ENCODE results near the gene CST3. TPM values are rescaled to one million over a fixed set of nuclear protein-coding genes. Genes with fewer than 3 reads are reported as not detected.

Gene CST3
- total and polyA plus RNA-seq, 2 experiments from 2014 or later, result 921 to 2,850 TPM

- Histone ChIP-seq H4K20me1 (ENCODE audit: insufficient read depth, poor library complexity, severe bottlenecking) (no peaks in the 10 kb centered on the region), H3K4me2 (no peak overlapping the region), H3K4me1 (ENCODE audit: insufficient read depth) (no peaks in the 10 kb centered on the region), H3K79me2 (no peaks in the 10 kb centered on the region), H3K27ac (no peak overlapping the region), H3K9me2 (replicated peaks; ENCODE audit: insufficient read depth) (no peaks in the 10 kb centered on the region), H3K27me3 (no peaks in the 10 kb centered on the region), H3K4me3 (no peak overlapping the region), H2AFZ (no peak overlapping the region), H3K36me3 (replicated peaks; ENCODE audit: insufficient read depth, low read depth) (no peaks in the 10 kb centered on the region), H3K9me3 (ENCODE audit: low read depth) (no peaks in the 10 kb centered on the region)
- 95% methylated on average over 2 of the region's 2 CpGs for WGBS (ENCODE audit: low lambda C conversion rate, missing lambda C conversion rate)
- no peak for DNase-seq (ENCODE audit: low spot score)
- TF ChIP-seq CTCF (IDR thresholded peaks at IDR 0.05; ENCODE audit: poor library complexity), result no peak
- no peak for TF ChIP-seq EZH2 (IDR thresholded peaks at IDR 0.05; ENCODE audit: borderline replicate concordance)
- TF ChIP-seq EZH2phosphoT487 (IDR thresholded peaks at IDR 0.05; ENCODE audit: low read depth, severe bottlenecking, unreplicated experiment), result no peak
Observed at GRCh38 chr20:23683807-23684206, 46.1 kb upstream of the CST3 start.

GRCh38 chr20:23683281-23683680 is 45.5 kb upstream of the CST3 start:
- no peaks in the 10 kb centered on the region for H3K27me3 ChIP-seq
- H2AFZ ChIP-seq, result no peak overlapping the region
- H3K9me2 ChIP-seq (replicated peaks; ENCODE audit: insufficient read depth), result no peaks in the 10 kb centered on the region
- no peaks in the 10 kb centered on the region for H3K36me3 ChIP-seq (replicated peaks; ENCODE audit: insufficient read depth, low read depth)
- H3K9me3 ChIP-seq (ENCODE audit: low read depth), result no peaks in the 10 kb centered on the region
- DNase-seq (ENCODE audit: low spot score), result no peak
- 95% methylated on average over 2 of the region's 2 CpGs for WGBS (ENCODE audit: low lambda C conversion rate, missing lambda C conversion rate)
- no peak overlapping the region for H3K4me2 ChIP-seq
- H3K4me1 ChIP-seq (ENCODE audit: insufficient read depth), result no peaks in the 10 kb centered on the region
- TF ChIP-seq CTCF (IDR thresholded peaks at IDR 0.05; ENCODE audit: poor library complexity), result no peak
- no peak for TF ChIP-seq EZH2 (IDR thresholded peaks at IDR 0.05; ENCODE audit: borderline replicate concordance)
- TF ChIP-seq EZH2phosphoT487 (IDR thresholded peaks at IDR 0.05; ENCODE audit: low read depth, severe bottlenecking, unreplicated experiment), result no peak
- no peak overlapping the region for H3K27ac ChIP-seq
- no peaks in the 10 kb centered on the region for H4K20me1 ChIP-seq (ENCODE audit: insufficient read depth, poor library complexity, severe bottlenecking)
- H3K79me2 ChIP-seq, result no peaks in the 10 kb centered on the region
- no peak overlapping the region for H3K4me3 ChIP-seq

GRCh38 chr20:23680146-23680545 is 42.4 kb upstream of the CST3 start:
- DNase-seq (ENCODE audit: low spot score), result no peak
- H3K79me2 ChIP-seq, result no peaks in the 10 kb centered on the region
- H3K27me3 ChIP-seq, result peaks cover 9% of the 10 kb centered on the region
- no peaks in the 10 kb centered on the region for H4K20me1 ChIP-seq (ENCODE audit: insufficient read depth, poor library complexity, severe bottlenecking)
- H3K4me2 ChIP-seq, result no peak overlapping the region
- H3K9me2 ChIP-seq (replicated peaks; ENCODE audit: insufficient read depth), result no peaks in the 10 kb centered on the region
- no peaks in the 10 kb centered on the region for H3K9me3 ChIP-seq (ENCODE audit: low read depth)
- no peak for TF ChIP-seq EZH2phosphoT487 (IDR thresholded peaks at IDR 0.05; ENCODE audit: low read depth, severe bottlenecking, unreplicated experiment)
- TF ChIP-seq CTCF (IDR thresholded peaks at IDR 0.05; ENCODE audit: poor library complexity), result no peak
- TF ChIP-seq EZH2 (IDR thresholded peaks at IDR 0.05; ENCODE audit: borderline replicate concordance), result no peak
- H3K27ac ChIP-seq, result no peak overlapping the region
- H3K4me1 ChIP-seq (ENCODE audit: insufficient read depth), result no peaks in the 10 kb centered on the region
- no peak overlapping the region for H2AFZ ChIP-seq
- H3K36me3 ChIP-seq (replicated peaks; ENCODE audit: insufficient read depth, low read depth), result no peaks in the 10 kb centered on the region
- H3K4me3 ChIP-seq, result no peak overlapping the region
